GM18868 (cell line): ENCODE measurements around the gene RARB.

ENCODE experiments used
- ATAC-seq: cut with Tn5 transposase; IDR thresholded peaks from one replicate; pipeline ENCODE4 v1.9.1; 2021; ENCODE audit warnings: mild to moderate bottlenecking, moderate library complexity; ENCODE audit not compliant: unreplicated experiment

Gene RARB

DNA sequence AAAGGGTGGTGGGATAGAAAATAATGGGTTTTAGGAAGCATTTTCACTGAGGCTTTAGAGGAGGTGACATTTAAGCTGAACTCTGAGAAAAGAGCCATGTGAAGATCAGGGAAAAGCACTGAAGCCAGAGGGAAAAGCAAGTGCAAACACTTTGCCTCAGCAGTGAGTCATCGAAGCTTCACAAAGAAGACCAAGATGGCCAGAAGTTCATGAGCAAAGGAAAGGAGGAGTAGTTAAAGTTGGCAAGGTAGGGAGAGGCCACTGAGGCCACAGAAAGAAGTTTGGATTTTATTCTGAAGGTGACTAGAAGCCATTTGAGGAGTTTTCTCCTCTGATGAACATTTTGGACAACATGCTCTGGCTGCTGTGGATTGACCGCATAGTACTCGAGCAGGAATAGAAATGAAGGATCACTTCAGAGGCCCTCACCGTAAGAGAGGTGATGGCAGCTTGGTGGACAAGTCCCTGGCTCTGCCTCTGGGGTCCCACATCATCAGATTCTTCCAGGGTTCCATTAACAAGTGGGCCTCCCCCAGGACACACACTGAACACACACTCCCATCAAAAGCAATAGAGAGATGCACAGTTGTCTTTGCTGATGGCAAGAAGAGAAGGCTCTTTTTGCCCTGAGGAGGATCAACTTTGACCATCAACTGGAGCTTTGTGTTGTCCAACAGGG, 161.2 kb downstream of the RARB start:
- ATAC-seq: no peak

DNA sequence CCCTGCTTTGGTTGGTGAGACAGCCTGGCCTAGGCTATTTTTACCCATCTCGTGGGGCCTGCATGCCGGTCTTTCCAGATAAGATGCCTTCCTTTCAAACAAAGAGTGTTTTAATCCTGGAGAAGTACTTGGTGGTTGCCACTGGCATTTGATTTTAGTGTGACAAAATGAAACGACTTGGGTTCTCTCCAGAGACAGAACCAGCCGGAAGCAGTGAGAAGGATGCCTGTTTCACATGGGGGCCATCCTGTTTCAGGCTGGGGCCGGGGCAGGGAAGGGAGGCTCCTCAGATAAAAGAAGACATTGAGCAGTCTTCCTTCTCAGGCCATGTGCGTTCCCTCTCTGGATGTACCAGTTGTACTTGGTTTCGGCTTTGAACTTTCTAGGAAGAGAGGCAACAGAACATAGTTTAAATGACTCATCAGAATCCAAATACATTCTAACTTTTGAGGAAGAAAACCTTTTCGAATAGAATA, 161.8 kb downstream of the RARB start:
- no peak for ATAC-seq

DNA sequence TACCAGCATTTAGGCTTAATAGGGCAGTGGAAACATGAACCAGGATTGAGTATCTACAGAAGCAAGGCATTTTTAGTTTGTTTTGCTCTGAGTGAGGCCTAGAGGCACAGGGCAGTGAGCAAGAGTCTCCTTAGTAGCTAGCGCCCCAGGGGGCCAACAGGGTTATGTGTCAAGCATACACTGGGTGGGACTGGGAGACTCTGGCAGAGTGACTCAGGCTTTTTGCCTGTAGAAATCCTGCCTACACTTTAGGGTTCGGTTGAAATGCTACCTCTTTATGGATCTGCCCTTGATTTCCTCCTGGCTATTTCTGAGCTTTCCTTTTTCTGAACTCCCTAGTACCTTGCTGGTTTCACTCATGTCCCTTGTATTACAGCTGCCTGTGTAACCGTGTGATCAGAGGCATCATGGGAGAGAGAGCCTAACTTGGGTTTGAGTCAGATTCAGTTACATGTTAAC, 164.5 kb downstream of the RARB start:
- no peak for ATAC-seq

DNA sequence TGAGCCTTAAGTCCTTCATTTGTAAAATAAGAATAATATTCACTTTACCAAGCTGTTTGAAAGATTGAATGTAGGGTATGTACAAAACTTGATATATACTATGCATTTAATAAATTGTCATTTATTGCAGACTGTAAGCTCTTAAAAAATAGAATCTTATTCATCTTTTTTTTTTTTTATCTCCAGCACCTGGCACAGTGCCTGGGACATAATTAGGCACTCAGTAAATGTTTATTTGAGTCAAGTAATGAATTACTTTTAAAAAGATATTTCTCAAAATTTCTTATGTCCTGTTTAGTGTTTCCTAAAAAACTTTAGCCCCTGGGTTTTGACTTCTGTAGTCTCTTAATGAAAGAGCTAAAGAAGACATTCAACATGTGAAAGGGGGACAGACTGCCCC, 164.9 kb downstream of the RARB start:
- no peak for ATAC-seq

DNA sequence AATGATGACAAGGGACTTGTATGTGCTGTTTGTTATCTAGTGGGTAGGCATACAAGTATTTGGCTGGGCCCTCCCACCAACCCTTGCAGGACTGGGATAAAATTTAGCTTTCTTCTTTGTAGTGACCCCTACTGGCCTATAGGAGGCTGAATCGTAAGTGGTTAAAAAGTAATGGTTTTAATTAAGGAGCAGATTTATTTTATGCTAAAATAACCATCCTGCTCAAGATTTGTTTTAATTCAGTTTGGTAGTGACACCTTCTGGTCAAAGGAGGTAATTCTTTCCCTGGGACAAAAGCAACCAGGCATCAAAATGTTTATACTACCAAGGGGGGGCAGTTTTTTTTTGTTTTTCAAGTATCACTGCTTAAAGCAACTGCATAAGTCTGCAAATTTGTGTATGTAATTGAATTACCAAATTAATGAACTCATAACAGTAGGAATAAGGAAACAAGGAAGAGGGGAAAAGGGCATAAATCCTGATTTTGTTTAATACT, 166.0 kb downstream of the RARB start:
- ATAC-seq: peak; percentile 64

DNA sequence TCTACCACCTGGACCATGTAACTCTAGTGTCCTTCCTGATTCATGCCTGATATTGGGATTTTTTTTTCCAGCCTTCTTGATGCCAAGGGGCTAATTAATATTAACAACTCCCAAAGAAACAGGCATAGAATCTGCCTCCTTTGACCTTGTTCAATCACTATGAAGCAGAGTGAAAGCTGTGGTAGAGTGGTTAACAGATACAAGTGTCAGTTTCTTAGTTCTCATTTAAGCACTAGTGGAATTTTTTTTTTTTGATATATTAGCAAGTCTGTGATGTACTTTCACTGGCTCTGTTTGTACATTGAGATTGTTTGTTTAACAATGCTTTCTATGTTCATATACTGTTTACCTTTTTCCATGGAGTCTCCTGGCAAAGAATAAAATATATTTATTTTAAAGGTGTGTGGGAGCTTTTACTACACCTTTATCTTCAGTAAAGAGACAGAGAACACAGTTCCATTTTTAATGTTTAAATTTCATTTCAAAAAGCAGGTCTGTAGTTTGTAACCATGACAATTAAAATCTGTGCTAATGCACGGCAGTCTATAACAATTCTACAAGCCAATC, 169.6 kb downstream of the RARB start:
- ATAC-seq: no peak

DNA sequence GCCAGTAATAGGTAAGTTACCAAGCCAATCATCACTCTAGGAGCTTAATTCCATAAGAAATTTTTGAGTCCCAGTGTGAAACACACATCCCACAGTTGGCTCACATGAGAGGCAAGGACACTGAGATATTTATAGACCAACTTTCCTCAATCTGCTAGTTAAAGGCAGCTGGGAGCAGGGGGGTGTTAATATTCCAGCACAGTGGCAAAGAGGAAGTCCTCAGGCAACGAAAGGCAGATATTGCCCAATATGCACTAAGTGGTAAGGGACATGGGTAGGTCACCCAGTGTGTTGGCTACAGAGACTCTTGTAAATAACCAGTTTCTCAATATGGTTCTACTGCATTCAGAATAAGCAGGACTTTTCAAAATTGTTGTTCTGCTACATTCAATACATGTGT, 175.6 kb downstream of the RARB start:
- ATAC-seq: no peak

DNA sequence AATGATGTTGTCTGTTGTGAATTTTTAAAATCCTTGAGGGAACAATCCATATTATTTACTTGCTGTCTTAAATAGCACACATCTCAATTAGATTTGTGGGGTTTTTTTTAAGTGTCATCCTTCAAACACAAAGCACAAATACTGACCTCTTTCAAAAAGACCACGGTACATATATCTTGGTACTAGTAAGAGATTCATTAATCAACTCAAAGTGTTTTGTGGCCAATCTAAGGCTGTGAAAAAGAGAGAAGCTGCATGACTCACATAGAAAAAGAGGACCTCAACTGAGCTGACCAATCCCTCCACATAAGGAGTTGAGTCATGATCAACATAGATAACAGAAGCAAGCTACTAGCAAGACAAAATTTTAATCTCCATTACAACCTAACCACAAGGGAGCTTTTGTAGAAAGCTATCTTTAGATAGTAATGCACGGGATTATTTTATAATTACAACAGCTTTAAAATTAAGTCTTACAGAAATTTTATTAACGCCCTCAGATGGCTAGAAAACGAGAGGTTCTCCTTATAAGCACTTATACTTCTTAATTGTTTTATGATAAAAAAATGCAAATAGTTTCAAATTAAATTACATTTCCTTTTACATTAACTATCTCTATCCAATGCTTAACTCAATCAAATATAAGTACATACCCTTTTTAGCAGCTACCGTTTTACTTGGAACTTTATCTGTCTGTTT, 176.2 kb downstream of the RARB start:
- peak; percentile 66 for ATAC-seq

DNA sequence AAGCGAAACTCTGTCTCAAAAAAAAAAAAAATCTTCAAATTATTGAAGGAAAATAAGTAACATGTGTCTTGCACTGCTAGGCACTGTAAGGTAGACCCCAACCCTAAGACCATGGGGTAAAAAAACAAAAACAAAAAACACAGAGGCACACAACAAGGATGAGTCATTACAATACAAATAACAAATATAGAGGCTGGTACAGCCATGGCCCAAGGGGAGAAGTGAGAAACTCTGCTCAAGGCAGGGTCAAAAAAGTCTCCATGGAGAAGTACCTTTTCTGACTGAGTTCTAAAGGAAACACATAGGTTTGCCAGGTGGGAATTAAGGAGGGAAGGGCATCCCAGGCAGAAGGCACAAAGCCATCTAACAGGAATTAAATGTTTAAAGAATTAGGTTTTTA, 182.1 kb downstream of the RARB start:
- ATAC-seq: peak; percentile 72

DNA sequence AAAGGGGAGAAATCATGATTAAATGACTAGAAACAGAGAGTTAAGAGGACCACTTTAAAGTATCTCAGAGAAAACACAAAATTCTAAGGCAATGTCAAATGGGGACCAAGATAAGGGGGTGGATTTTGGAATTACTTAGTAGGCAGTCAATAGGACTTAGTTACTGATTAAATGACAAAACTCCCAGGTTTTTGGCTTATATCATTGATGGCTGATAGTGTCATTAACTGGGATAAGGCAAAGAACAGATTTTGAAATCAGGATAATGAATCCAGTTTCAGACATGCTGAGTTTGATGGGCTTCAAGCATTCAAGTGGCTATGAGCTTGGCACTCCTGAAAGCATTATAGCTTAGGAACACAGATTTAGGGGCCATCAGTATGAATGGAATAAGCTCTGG, 182.7 kb downstream of the RARB start:
- no peak for ATAC-seq

DNA sequence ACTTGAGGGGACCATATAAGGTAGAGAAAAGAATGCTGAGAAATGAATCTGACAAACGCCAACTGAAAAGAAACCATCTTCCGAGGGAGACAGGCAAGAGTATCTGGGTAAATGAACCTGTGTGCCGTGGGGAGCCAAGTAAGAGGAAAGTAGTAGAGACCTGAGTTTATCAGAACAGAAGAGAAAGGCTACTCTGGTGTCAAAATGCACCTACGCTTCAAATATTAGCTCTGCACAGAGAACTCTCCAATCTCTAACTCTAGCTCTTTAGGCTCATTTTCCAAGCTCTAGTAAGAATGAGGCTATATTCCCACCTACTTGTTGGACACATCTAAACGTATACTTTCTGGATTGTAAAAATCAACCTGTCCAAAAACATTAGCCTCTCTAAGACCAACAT, 183.1 kb downstream of the RARB start:
- ATAC-seq: no peak

DNA sequence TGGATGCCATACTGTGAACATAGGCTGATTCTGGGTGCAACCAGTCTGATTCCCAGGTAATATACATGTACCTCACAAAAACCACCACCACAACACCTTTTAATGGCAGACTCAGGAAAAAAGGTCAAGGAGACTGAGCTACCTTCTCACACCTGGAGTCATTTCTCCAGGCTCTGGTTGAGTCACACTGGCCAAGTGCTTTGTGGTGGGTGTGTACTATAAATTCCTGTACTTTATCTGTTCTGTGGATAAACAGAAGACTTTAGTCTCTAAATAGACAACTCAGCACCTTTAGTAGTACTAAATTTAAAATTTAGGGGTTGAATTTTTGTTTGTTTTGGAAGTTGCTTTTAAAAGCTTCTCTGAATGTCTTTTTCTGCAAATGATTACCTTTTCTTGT, 190.0 kb downstream of the RARB start:
- ATAC-seq: no peak

DNA sequence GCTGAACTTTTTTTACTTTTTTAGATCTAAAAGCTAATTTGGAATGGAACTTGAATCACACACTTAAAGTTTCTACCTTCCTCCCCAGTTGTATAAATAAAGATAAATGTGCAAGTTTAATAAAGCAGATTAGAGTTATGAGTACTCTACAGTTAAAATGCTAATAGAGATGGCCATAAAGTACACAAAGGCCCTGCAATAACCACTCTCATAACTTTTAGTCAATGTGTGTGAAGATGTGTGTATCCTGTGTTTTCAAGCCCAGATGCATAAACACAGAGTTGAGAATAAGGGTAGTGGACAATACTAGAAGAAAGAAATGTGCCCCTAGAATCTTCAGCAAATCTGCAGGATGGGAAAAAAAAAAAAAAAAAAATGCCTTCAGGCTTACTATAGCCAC, 191.3 kb downstream of the RARB start:
- no peak for ATAC-seq

DNA sequence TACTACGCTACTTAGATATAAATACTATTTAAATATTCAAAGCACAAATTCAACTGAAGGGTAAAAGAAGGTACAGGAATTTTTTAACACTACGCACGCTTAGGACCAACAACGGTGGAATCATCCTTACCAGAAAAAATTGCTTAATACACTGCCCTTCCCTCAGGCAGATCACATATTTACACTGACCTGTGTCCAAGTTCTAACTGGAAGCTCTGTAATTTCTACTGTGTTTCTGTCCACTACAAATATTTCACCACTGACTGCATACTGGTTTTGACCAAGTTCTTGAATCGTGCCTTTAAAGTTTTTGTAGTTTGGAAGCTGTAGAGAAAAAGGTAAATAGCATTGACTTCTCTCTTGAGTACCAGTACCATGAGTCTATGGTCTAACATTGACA, 192.4 kb downstream of the RARB start:
- no peak for ATAC-seq

DNA sequence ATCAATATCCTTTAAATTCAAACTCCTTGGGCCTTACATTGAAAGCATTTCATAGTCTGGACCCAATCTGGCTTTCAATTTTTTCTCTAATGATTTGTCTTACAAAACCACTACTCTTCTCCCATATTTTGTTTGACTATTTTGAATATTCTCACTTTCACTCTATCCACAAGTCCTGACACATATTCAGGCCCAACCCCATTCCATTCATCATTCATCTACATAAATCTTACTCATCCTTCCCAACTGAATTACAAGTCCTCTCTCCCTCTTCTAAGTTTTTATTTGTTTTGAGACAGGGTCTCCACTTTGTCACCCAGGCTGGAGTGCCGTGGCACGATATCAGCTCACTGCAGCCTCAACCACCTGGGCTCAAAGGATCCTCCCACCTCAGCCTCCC, 193.0 kb downstream of the RARB start:
- ATAC-seq: no peak

DNA sequence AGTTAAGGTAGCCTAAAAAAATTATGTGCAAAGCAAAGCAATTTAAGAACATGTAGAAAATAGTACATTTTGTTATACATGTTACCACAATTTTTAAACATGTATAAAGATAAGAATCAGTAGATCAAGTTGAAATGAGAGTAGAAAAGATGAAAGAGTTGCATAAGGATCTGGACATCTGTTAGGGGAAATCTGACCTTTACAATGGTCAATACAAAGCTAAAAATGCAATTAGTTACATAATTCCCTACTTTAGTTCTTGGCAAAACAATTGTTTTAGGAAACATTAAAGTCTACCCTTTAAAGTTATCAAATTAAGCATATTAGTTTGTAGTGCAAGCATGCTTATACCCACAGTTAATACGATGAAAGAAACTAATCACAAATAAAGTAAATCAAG, 203.9 kb downstream of the RARB start:
- no peak for ATAC-seq

DNA sequence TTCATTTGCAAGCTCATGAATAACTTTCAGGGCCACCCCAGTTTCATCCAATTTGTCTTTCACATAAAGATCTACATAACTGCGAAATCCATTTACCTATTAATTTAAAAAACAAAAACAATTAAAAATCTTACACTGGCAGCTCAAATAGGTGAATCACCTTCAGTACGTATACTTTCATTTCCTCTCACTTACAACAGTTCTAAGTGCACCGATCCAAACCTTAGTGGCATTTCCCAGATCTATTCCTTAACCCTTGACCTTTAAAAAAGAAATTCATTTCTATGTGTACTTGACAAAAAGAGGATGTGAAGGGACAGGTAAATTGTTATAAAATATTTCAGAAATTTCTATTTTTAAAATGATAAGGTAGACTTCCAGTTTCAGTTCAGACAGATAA, 205.9 kb downstream of the RARB start:
- peak; percentile 59 for ATAC-seq

DNA sequence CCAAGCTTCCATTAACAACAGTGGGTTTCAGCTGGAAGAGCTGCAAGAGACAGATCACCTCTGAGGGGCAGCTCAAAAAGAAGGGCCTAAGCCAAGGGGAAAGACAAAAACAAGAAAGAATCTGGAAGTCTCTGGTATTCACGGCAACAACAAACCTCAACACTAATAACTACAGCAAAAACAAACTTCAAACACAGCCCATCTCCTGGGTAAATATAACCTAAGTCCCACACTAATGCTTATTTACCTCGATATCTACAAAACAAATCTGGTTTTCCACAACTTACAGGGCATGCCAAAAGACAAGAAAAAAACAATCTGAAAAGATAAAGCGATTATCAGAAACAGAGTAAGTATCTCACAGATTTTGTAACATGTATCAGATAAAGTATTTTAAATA, 207.0 kb downstream of the RARB start:
- ATAC-seq: no peak
